ENCODE results near the gene RTP3. TPM values are rescaled to one million over a fixed set of nuclear protein-coding genes. Genes with fewer than 3 reads are reported as not detected.
"Not testable (repeated sequence)": the region's sequence is repeated elsewhere in the genome, so short reads cannot be mapped to it uniquely, and the experiment has no call there.

The RTP3 gene
- total and polyA plus RNA-seq, 7 donors, result not detected

- Histone ChIP-seq H3K27me3 (no peaks in the 10 kb centered on the region), H3K4me1 (no peaks in the 10 kb centered on the region), H3K36me3 (no peaks in the 10 kb centered on the region), H3K27ac (no peak overlapping the region), H3K4me3 (no peak overlapping the region), H3K9me3 (no peaks in the 10 kb centered on the region)
- intact Hi-C loops (cut with DNase I), result no loop called here
- no peak for TF ChIP-seq POLR2A (IDR thresholded peaks at IDR 0.05)
- TF ChIP-seq POLR2AphosphoS5 (IDR thresholded peaks at IDR 0.05), result no peak
- TF ChIP-seq EP300 (IDR thresholded peaks at IDR 0.05), result no peak
- no peak for TF ChIP-seq CTCF (IDR thresholded peaks at IDR 0.05)
- DNase-seq, result no peak
- 79 to 84% methylated on average over 7 of the region's 7 CpGs for WGBS, 2 donors
Observed at GRCh38 chr3:46517016-46517783, 19.4 kb downstream of the RTP3 start.

- Histone ChIP-seq H3K9me3 (no peaks in the 10 kb centered on the region), H3K4me3 (no peak overlapping the region), H3K27me3 (no peaks in the 10 kb centered on the region), H3K4me1 (no peaks in the 10 kb centered on the region), H3K36me3 (no peaks in the 10 kb centered on the region), H3K27ac (no peak overlapping the region)
- intact Hi-C loops (cut with DNase I), result no loop called here
- DNase-seq, result no peak
- TF ChIP-seq POLR2A (IDR thresholded peaks at IDR 0.05) (no peak), CTCF (IDR thresholded peaks at IDR 0.05) (no peak), EP300 (IDR thresholded peaks at IDR 0.05) (no peak), POLR2AphosphoS5 (IDR thresholded peaks at IDR 0.05) (no peak)
- WGBS, 2 donors, result 92 to 96% methylated on average over 2 of the region's 2 CpGs
Observed at GRCh38 chr3:46517784-46518181, 20.0 kb downstream of the RTP3 start.

- H3K36me3 ChIP-seq, result no peaks in the 10 kb centered on the region
- WGBS, 2 donors, result 96 to 98% methylated on average over 2 of the region's 2 CpGs
- TF ChIP-seq EP300 (IDR thresholded peaks at IDR 0.05) (no peak), POLR2A (IDR thresholded peaks at IDR 0.05) (no peak), CTCF (IDR thresholded peaks at IDR 0.05) (no peak), POLR2AphosphoS5 (IDR thresholded peaks at IDR 0.05) (no peak)
- H3K27ac ChIP-seq, result no peak overlapping the region
- no peaks in the 10 kb centered on the region for H3K9me3 ChIP-seq
- H3K4me1 ChIP-seq, result no peaks in the 10 kb centered on the region
- DNase-seq, result no peak
- no peaks in the 10 kb centered on the region for H3K27me3 ChIP-seq
- intact Hi-C loops (cut with DNase I), result no loop called here
- H3K4me3 ChIP-seq, result no peak overlapping the region
Observed at GRCh38 chr3:46519952-46520351, 22.2 kb downstream of the RTP3 start.

GRCh38 chr3:46520531-46520930 is 22.8 kb downstream of the RTP3 start:
- Histone ChIP-seq H3K36me3 (no peaks in the 10 kb centered on the region), H3K27ac (no peak overlapping the region), H3K9me3 (no peaks in the 10 kb centered on the region), H3K27me3 (no peaks in the 10 kb centered on the region), H3K4me3 (no peak overlapping the region), H3K4me1 (no peaks in the 10 kb centered on the region)
- no peak for DNase-seq
- no peak for TF ChIP-seq EP300 (IDR thresholded peaks at IDR 0.05)
- no peak for TF ChIP-seq POLR2AphosphoS5 (IDR thresholded peaks at IDR 0.05)
- WGBS, 2 donors, result 94 to 95% methylated on average over 3 of the region's 3 CpGs
- intact Hi-C loops (cut with DNase I), result no loop called here

GRCh38 chr3:46521096-46521495 is 23.3 kb downstream of the RTP3 start:
- Histone ChIP-seq H3K36me3 (no peaks in the 10 kb centered on the region), H3K4me1 (no peaks in the 10 kb centered on the region), H3K27ac (no peak overlapping the region), H3K9me3 (no peaks in the 10 kb centered on the region), H3K27me3 (no peaks in the 10 kb centered on the region), H3K4me3 (no peak overlapping the region)
- 84 to 90% methylated on average over 9 of the region's 9 CpGs for WGBS, 2 donors
- DNase-seq, result no peak
- TF ChIP-seq POLR2A (IDR thresholded peaks at IDR 0.05) (no peak), EP300 (IDR thresholded peaks at IDR 0.05) (no peak), POLR2AphosphoS5 (IDR thresholded peaks at IDR 0.05) (no peak), CTCF (IDR thresholded peaks at IDR 0.05) (no peak)
- intact Hi-C loops (cut with DNase I), result no loop called here

GRCh38 chr3:46522201-46522600 is 24.4 kb downstream of the RTP3 start:
- H3K4me1 ChIP-seq; H3K27ac ChIP-seq; H3K9me3 ChIP-seq; intact Hi-C loops (cut with DNase I); DNase-seq; H3K36me3 ChIP-seq; H3K4me3 ChIP-seq; H3K27me3 ChIP-seq: not testable (repeated sequence)
- WGBS, 2 donors, result 84% methylated on average over 4 of the region's 4 CpGs

Data from sigmoid colon (tissue), 7 donors.